Mesodermal cell (in vitro differentiated cells): ENCODE data around the gene SORCS2.

Experiments used
- H3K27ac ChIP-seq: 2 replicates; pipeline ENCODE4 v1.7.0; 2013; ENCODE audit warnings: mild to moderate bottlenecking, low read depth, low read length, moderate library complexity; ENCODE audit not compliant: severe bottlenecking
- H3K36me3 ChIP-seq: 2 replicates; pipeline ENCODE4 v1.7.1; 2013; ENCODE audit warnings: mild to moderate bottlenecking, low read length, moderate library complexity; ENCODE audit not compliant: control insufficient read depth, insufficient read depth
- H3K4me1 ChIP-seq: one replicate; pipeline ENCODE4 v1.7.1; 2013; ENCODE audit warnings: mild to moderate bottlenecking, low read length; ENCODE audit not compliant: insufficient read depth, control insufficient read depth, poor library complexity, severe bottlenecking
- H3K4me3 ChIP-seq: 2 replicates; pipeline ENCODE4 v1.7.0; 2013; ENCODE audit warnings: low read length, control low read depth, mild to moderate bottlenecking; ENCODE audit not compliant: insufficient read depth, poor library complexity, severe bottlenecking; ENCODE audit errors: extremely low read depth
- H3K9me3 ChIP-seq: 2 replicates; pipeline ENCODE4 v1.7.1; 2013; ENCODE audit warnings: mild to moderate bottlenecking, low read length, moderate library complexity; ENCODE audit not compliant: control insufficient read depth
- WGBS, 2 experiments: methylation state at CpG; one replicate each; pipeline ENCODE4 v1.1.5; 2013; ENCODE audit warnings: missing lambda C conversion rate in 2 of 2; ENCODE audit not compliant: insufficient coverage in 2 of 2; 5-methylcytosine and 5-hydroxymethylcytosine counted together

The SORCS2 gene

DNA sequence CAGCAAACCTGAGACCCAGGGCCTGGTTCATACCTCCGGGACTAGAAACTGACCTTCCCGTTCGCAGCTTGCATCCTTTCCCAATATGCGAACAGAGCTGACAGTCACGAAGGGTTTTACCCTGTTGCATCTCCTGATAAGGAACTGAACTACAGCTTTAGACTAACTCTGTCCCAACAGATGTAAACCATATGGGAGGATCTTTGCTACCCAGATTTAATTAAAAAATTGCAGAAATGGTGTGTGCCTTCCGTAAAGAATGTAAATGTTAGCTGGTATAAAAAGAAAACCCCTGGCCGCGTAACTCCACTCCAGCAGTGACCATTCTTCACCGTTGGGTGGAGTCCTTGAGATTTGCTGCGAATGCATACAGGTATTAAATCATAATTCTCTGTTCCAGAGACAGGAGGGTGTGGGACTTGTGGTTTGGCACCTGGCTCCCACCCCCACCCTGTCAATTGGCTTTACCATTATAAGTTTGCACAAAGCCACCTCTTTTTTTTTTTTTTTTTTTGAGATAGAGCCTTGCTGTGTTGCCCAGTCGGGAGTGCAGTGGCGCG, 40.6 kb upstream of the SORCS2 start:
- Histone ChIP-seq H3K9me3 (no peaks in the 10 kb centered on the region), H3K36me3 (no peaks in the 10 kb centered on the region), H3K4me3 (no peak overlapping the region), H3K4me1 (peaks cover 9% of the 10 kb centered on the region), H3K27ac (no peak overlapping the region)
- WGBS, 2 experiments: 90 to 97% methylated on average over 7 to 8 of the region's 13 CpGs

DNA sequence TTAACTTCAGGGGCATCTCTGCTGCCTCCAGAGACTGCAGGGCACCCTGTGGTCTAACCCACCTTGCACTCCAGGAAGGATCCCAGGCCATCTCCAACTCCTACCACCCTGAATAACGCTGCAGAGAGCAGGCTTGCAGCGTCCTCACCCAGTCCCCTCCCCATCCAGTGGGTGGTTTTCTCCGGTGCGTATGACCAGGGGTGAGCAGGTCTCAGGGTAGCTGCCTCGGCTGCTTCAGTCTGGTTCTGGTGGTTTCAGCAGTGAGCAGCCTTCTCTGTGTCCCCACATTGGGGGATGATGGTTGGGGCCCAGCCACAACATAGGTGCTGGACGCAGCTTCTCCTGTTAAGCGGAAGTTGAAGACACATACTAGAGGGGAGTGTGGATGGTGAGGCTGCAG, 38.6 kb upstream of the SORCS2 start:
- 93 to 100% methylated on average over 3 to 5 of the region's 7 CpGs for WGBS, 2 experiments
- Histone ChIP-seq H3K27ac (no peak overlapping the region), H3K9me3 (no peaks in the 10 kb centered on the region), H3K4me1 (peaks cover 9% of the 10 kb centered on the region), H3K4me3 (no peak overlapping the region), H3K36me3 (no peaks in the 10 kb centered on the region)

DNA sequence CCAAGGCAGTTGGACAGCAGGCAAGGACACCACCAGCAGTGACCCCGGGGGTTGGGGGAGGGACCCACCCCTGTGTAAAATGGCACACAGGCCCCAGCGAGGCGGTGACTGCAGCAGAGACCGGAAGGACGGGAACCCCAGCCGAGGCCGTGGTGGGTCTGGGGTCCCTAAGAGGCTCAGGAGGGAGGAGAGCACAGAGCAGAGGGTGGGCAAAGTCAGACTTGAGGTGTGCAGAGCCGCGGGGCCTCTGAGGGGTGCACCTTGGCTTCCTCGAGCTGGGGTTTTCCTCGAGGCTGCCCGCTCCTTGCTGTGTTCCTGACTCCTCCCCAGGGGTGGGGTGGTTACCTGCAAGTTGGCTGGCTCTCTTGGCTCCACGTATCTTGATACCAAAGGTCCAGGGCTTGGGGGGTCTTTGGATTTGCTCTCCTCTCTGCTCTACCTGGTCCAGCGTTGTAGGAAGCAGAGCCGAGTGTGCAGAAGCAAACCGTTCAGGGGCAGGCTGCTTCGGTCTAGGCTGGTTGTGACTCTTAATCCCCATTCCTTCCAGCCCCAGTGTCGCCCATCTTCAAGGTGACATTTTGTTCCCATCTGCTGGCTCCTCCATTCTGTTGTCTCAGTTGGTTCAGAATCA, 37.9 kb upstream of the SORCS2 start:
- Histone ChIP-seq H3K4me1 (peaks cover 9% of the 10 kb centered on the region), H3K4me3 (no peak overlapping the region), H3K36me3 (no peaks in the 10 kb centered on the region), H3K9me3 (no peaks in the 10 kb centered on the region), H3K27ac (no peak overlapping the region)
- 94 to 96% methylated on average over 8 to 11 of the region's 18 CpGs for WGBS, 2 experiments

DNA sequence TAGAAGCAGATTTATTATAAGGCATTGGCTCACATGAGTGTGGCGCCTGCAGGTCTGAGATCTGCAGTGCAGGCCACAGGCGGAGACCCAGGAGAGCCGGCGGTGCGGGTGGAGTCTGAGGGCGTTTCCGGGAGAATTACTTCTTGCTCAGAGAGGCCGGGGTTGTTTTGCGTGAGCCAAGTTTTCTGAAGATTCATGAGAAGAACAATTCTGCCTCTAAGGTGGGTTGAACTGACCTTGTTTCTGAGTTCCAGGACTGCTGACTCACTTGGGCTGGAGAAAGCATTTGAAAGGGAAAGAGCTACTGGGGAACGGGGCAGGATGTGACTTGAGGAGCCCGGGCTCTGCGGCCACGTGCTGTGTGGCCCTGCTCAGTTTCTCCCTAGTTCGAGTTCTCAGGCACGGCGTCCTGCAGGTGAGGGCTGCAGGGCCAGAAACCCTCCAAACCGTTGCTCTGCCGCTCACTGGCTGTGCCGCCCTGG, 36.7 kb upstream of the SORCS2 start:
- H3K27ac ChIP-seq: peak overlapping the region; percentile 66
- H3K36me3 ChIP-seq: no peaks in the 10 kb centered on the region
- no peak overlapping the region for H3K4me3 ChIP-seq
- 85 to 89% methylated on average over 19 of the region's 19 CpGs for WGBS, 2 experiments
- H3K9me3 ChIP-seq: no peaks in the 10 kb centered on the region
- peaks cover 9% of the 10 kb centered on the region for H3K4me1 ChIP-seq

DNA sequence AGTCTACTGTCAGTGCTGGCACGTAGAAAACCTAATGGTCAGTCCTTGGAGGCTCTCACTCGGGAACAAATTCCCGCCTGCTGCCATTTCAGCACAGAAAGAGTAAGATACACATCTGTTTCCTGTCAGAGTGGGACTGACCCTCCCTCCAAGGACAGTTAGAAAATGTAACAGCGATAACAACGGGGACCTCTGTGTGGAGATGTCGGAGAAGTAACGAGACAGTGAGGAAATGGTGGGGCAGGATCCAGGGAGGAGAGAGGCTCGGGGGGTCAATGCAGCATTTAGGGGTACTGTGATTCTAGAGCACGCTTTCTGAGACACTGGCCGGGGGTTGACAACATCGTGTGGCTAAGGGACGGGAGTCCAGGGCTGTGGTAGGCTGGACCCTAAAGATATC, 36.0 kb upstream of the SORCS2 start:
- no peak overlapping the region for H3K4me3 ChIP-seq
- H3K4me1 ChIP-seq: peaks cover 9% of the 10 kb centered on the region
- H3K36me3 ChIP-seq: no peaks in the 10 kb centered on the region
- peak overlapping the region; percentile 66 for H3K27ac ChIP-seq
- no peaks in the 10 kb centered on the region for H3K9me3 ChIP-seq
- WGBS, 2 experiments: 82 to 83% methylated on average over 11 to 12 of the region's 12 CpGs

DNA sequence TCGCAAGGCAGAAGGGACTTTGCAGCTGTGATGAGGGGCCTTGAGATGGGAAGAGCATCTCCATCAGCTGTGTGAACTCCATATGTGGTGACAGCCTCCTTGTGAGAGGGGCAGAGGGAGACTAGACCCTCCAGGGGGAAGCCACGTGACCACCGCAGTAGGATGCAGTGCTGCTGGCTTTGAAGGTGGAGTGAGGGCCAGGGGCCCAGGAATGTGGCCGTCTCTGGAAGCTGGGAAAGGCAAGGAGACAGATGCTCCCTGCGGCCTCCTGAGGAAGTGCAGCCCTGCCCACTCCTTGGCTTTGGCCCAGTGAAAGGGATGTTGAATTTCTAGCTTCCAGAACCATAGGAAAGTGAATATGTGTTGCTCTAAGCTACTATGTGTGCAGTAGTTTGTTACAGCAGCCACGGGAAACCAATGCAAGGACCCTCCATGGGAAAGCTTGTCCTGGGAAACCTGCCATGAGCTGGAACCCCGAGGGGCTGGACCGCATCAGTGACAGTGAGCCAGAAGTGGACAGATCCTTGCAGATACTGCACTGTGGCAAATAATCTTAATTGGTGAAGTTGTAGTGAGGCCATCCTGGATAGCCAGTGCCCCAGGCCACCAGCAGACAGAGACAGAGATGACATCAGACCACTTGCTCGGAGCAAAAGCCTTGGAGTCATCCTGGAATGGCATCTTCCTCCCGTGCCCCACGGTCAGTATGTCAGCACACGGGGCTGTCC, 35.4 kb upstream of the SORCS2 start:
- Histone ChIP-seq H3K36me3 (no peaks in the 10 kb centered on the region), H3K4me3 (no peak overlapping the region), H3K27ac (peak overlapping the region; percentile 66), H3K9me3 (no peaks in the 10 kb centered on the region), H3K4me1 (peaks cover 9% of the 10 kb centered on the region)
- 71 to 72% methylated on average over 10 to 12 of the region's 12 CpGs for WGBS, 2 experiments

DNA sequence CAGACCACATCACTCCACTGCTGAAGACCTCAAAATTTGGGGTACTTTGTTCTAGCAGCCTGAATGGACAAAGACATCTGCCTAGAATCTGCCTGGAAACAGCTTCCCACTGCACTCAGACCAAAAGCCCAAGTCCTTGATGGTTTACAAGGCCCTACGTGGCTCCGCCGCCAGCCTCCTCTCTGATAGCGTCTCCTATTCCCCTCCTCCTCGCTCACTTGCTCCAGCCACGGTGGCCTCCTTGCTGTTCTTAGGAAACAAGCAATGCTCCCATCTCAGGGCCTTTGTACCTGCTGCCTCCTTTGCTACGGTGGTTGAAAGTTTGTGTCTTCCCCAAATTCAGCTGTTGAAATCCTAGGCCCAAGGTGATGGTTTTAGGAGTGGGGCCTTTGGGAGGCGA, 34.7 kb upstream of the SORCS2 start:
- Histone ChIP-seq H3K36me3 (no peaks in the 10 kb centered on the region), H3K4me1 (peaks cover 9% of the 10 kb centered on the region), H3K9me3 (no peaks in the 10 kb centered on the region), H3K27ac (no peak overlapping the region), H3K4me3 (no peak overlapping the region)
- WGBS, 2 experiments: 78 to 95% methylated on average over 4 to 7 of the region's 8 CpGs

DNA sequence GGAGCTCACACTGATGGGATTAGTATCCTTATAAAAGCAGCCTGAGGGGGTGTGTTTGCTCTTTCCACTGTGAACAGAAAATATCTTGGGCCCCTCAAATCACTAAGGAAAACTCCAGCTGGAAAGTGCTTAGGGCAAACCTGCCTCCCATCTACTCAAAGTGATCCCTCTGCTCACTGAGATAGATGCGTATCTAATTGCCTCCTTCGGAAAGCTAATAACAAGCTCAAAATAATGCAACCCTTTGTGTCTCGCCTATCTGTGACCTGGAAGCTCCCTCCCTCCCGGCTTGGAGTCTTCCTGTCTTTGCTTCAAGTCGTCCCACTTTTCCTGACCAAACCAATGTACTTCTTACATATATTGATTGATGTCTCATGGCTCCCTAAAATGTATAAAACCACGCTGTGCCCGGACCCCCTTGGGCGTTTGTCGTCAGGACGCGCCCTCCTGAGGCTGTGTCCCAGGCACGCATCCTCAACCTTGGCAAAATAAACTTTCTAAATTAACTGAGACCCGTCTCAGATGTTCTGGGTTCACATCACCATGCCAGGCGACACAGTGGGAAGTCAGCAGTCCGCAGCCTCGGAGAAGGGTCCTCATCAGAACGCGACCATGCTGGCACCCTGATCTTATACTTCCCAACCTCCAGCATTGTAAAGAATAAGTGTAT, 34.1 kb upstream of the SORCS2 start:
- Histone ChIP-seq H3K4me3 (no peak overlapping the region), H3K27ac (no peak overlapping the region), H3K36me3 (no peaks in the 10 kb centered on the region), H3K9me3 (no peaks in the 10 kb centered on the region), H3K4me1 (peaks cover 9% of the 10 kb centered on the region)
- WGBS, 2 experiments: 88 to 90% methylated on average over 15 of the region's 18 CpGs

DNA sequence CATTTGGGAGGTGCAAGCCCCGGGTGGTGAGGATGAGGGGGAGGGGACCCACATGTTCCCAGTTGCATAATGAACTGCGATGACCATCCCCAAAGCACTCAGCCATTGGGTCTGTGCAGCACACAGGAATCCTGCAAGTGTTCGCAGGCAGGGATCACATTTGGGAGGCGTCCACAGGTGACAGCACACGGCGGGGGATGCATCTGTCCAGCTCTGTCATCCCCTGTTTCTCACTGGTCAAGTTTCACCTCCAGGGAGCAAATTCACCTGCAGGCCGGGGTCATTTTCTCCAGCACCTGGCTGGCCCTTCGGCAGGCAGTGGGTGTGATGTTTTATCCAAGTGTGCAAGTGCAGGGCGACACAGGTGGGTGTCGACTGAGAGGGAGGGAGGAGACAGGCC, 33.3 kb upstream of the SORCS2 start:
- 89 to 95% methylated on average over 6 to 8 of the region's 10 CpGs for WGBS, 2 experiments
- Histone ChIP-seq H3K27ac (no peak overlapping the region), H3K4me3 (no peak overlapping the region), H3K4me1 (peaks cover 9% of the 10 kb centered on the region), H3K36me3 (no peaks in the 10 kb centered on the region), H3K9me3 (no peaks in the 10 kb centered on the region)

DNA sequence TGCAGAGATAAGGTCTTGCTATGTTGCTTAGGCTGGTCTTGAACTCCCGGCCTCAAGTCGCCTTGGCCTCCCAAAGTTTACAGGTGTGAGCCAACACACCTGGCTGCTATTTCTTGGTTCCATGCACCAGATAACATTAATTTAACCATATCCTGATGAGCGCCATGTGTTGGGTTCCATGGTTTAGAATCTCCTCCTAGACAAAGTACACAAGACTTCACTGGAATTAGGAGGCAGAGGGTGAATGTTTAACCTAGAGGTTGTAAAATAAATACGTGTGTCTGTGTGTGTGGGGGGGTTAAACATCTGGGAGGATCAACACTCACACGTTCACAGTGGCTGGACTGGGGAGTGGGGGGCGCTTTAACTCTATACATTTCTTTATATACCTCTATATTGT, 32.4 kb upstream of the SORCS2 start:
- Histone ChIP-seq H3K36me3 (no peaks in the 10 kb centered on the region), H3K4me3 (no peak overlapping the region), H3K9me3 (no peaks in the 10 kb centered on the region), H3K27ac (no peak overlapping the region), H3K4me1 (peaks cover 9% of the 10 kb centered on the region)
- WGBS, 2 experiments: 100% methylated on average over 2 of the region's 6 CpGs; no CpG with 5 or more reads in 1 of the 2 experiments
